GM21367 (cell line): Measurements from ENCODE around the gene DIAPH2.
"Not testable (repeated sequence)": the region's sequence is repeated elsewhere in the genome, so short reads cannot be mapped to it uniquely, and the experiment has no call there.

Experiments used
- ATAC-seq: cut with Tn5 transposase; IDR thresholded peaks from one replicate; pipeline ENCODE4 v1.9.1; 2021; ENCODE audit not compliant: unreplicated experiment

Gene DIAPH2

GRCh38 chrX:96684339-96685209 lies at the start of gene DIAPH2:
DIAPH2 (plus strand) TSS chrX:96684842.
- peak; percentile 86 for ATAC-seq

DNA sequence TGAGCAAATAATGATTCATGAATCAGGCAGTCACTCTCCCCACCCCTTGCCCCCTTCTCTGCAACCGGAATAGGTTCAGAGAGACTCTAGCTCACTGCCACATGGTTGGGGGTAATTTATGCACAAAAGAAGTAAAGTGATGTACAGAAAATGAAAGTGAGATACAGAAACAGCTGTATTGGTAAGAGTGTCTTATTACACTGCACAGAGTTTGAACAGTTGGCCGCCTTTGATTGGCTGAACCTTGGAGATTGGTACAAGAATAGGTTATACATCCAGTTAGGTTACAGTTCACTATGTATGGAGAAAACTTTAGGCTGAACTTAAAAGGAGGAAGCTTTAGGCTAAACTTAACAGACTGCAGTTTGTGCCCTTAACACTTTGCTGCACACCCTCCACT lies 34.6 kb upstream of the DIAPH2 start:
- no peak for ATAC-seq

DNA sequence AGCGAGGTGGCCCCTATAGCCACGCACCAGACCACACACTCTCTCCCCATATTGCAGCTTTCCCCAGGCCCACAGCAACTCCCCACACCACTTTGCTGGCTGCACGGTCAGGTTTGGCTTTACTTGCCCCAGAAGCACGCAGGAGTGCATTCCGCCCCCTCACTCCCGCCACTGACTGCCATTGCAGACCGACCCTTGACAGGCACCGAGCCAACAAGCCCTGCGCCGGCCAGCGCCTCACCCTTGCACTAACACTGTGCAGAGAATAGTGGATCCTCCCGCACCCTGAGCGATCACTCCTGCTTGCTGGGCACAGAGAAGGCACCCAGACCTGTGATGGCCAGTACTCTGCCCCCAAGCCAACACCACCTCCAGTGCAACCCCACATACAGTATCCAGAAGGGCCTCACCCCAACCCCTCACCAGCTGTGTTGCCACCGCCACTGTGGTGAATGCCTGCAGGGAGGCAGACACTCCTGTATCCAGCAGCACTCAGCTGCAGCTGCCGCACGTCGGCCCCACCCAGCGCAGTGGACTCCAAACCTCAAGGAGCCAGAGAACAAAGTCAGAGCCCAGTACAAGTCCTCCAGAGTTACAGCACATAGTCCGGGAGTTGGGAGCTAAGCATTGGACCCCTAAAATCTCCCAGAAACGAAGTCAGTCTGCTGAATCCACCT lies 28.6 kb upstream of the DIAPH2 start:
- no peak for ATAC-seq

- ATAC-seq = no peak
Observed at GRCh38 chrX:96682516-96682915, 2.1 kb upstream of the DIAPH2 start.

DNA sequence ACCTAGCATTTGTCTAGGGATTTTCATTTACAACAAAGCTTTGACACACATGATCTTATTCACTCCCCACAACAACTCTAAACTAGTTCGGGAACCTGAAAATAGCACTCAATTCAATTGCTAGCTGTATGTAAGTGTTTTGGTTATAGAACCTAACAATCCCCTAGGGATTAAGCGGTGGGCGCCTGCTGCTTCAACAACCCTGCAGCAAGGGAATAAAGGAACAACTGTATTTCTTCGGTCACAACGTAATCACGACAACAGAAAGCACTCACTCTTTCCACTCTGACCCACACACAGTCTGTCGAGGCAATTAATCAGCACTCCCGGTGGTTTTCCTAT lies 674 bp upstream of the DIAPH2 start:
- no peak for ATAC-seq

DNA sequence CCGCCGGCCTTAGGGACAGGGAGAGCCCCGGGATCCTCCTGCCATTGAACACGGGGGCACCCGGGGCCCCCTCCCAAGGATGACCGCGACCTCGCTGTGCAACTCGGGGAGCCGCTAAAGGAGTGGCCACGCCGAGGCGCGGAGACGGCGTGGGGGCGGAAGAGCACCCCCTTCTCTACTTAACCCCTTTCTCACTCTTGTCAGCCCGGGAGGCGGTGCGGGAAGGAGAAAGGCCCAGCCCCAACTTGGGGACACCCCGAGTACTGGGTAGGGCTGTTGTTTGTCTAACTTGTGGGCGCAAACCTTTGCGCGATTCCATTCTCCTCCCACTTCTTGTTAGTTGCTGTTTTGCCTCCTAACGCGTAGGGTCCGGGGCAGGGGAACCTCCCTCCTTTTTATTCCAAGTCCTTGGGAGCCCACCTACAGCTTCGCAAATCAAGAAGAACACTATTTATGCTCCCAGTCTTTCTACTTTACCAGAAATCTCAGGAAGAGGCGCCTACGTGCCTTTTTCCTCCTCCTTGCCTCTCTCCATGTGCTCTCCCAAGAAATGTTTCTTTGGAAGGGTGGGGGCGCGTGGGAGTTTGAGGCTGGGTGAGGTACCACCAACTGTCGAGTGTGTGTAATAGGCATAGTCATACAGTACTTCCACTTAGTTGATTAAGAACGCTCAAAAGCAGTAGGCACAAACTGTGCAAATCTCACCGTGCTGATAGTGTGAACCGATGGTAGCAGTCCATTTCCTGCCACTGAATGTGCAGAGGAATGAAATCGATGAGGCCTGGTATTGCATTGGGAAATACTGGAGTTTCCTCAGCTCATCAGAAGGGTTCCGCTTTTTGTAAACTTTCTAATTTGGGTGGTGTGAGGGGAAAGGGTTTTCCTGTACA lies 813 bp downstream of the DIAPH2 start:
- ATAC-seq = peak; percentile 21

DNA sequence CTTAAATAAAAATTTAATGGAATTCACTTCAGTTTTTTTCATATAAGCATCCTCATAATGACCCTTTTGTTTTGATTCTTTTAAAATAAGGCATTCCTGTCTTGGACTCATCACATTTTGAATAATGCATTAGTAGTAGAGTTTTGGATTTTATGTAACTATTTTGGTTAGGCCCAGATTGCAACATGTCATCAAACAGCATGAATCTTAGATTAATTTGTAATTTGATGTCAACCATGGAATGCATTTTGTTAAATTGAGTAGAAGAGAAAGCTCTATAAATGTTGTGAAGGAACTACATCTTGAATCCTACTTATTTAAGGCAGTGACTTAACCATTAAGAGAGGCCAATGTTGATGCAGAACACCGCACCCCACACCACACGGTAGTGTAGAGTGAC lies 3.1 kb downstream of the DIAPH2 start:
- ATAC-seq = no peak

- no peak for ATAC-seq
Observed at GRCh38 chrX:96688789-96689188, 4.1 kb downstream of the DIAPH2 start.

- ATAC-seq = no peak
Observed at GRCh38 chrX:96689991-96690390, 5.3 kb downstream of the DIAPH2 start.

DNA sequence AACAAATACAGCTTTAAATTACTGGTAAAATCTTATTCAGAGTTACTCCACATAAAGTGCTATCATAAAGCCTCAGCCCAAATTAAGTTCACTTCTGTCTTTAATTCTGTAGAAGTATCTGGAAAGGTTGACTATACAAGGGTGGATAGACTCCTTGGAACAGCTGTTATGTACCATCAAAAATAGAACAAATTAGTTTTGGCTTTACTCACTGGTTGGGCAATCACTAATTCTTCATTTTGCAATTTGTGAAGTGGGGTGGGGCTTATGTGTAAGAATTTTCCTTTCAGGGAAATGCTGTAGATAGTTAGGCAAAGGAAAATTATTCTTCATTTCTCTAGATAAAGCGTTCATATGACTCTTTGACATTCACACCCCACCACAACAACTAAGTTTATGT lies 7.8 kb downstream of the DIAPH2 start:
- no peak for ATAC-seq

DNA sequence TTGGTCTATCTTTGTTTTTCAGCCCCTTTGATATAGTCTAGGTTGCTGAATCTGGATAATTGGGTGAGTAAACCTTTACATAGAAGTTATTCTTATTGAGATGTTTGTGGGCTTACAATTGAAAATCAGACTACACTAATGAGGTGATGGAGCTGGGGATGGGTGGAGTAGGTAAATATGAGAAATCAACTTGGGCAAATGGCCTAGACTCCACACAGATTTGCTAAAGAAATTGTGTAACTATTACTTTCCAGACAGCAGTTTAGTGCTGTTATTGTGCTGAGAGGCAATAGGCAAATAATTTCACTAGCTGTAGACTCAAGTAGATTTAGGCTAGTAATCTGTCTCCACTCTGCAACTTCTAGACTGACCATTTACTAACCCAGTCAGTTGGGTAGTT lies 8.2 kb downstream of the DIAPH2 start:
- no peak for ATAC-seq

- no peak for ATAC-seq
Observed at GRCh38 chrX:96693407-96693806, 8.8 kb downstream of the DIAPH2 start.

DNA sequence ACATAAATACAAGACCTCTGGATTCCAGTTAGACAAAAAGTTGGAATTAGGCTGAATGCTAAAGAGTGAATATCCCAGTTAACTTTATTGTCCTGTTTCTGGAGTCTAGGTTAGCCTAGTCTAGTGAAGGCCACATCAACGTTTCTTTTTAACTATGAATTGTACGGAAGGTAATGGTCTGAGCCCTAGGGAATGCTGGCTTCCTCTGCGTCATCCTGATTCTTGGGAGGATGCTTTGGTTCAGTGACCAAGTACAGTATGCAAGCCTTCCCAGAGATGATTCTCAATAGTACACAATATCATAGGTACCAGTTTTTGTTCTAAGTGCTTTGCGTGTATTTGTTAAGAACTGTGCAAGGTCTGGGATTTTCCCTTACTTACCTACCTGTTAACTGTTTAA lies 11.8 kb downstream of the DIAPH2 start:
- no peak for ATAC-seq

GRCh38 chrX:96700625-96701024 lies 16.0 kb downstream of the DIAPH2 start:
- no peak for ATAC-seq

DNA sequence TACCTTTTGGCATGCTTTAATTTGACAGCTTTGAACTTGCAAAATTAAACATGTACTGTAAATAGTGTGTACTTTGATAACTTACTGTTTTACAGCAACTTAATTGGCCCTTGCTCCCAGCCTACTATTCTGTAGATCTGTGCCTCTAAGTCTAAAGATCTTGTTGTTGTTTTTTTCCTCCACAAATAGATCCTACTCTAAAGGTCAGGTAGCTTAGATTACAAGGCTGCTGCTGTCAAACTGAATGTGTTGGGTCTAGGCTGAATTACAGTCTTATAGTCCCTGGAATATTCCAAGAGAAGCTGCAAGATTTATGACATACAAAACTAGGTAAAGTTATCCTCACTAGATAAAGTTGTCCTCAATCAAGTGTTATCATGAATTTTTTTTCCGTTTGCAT lies 18.7 kb downstream of the DIAPH2 start:
- no peak for ATAC-seq

DNA sequence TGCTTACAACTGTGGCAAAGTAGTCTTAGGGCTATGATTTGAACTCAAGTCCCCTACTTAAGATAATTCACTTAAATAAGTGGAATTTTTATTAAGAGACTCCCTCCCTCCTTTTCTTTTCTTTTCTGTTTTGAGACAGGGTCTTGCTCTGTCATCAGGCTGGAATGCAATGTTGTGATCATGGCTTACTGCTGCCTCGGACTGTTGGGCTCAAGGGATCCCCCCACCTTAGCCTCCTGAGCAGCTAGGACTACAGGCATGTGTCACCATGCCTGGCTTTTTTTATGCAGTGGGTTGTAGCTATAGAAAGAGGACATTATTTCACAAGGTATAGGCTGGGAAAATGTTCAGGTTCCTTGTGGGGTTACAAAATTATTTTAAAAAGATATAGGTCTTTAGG lies 19.2 kb downstream of the DIAPH2 start:
- ATAC-seq = no peak

DNA sequence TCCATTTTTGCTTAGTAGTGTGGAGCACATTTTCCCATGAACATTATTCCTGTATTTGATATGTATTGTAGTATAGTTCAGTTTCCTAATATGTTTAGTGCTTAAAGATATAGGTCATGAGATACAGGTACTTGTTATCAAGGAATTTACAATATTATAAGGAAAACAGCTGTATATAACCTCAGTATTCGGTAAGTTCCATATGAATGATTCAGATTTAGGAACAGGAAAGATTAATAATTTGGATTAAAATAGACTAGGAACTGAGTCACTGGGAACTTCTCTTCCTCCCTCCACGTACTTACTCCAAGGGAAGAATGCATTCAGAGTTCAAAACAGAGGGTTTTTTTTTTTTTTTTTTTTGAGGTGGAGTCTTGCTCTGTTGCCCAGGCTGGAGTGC lies 20.0 kb downstream of the DIAPH2 start:
- no peak for ATAC-seq

DNA sequence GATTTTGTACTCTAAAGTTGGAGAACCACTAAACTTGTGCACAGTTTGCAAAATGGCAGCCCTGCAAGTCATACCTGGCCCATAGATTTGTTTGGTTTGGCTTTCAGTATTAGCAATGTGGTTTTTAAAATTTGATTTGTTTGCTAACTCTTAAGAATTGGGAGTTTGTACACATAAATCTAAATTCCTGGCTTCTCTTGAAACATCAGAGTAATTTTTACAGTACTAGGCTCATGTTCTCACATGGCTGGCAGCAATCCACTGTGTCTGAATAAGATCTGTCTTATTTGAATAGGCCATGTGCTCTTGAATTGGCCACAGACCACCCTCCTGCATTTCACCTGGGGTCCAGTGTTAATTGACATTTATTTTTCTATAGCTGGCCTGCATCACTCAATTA lies 21.3 kb downstream of the DIAPH2 start:
- ATAC-seq = no peak

DNA sequence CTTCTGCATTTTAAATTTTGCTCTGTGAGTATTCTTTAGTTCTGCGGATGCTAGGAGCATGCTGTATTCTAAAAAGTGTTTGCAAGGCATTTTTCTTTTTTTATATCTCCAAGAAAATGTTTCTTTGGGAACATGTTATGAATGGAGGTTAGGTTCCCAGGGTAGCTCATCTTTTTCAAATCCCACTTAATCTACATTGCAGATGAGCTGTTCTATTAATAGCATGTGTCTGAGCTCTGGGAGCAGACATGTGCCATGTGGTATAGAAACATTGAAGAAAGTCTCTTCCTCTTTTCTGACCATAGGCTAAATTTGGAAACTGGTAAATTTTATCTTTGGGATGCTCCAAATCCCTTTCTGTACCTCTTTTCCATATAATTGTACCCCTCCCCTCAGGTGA lies 23.2 kb downstream of the DIAPH2 start:
- no peak for ATAC-seq

DNA sequence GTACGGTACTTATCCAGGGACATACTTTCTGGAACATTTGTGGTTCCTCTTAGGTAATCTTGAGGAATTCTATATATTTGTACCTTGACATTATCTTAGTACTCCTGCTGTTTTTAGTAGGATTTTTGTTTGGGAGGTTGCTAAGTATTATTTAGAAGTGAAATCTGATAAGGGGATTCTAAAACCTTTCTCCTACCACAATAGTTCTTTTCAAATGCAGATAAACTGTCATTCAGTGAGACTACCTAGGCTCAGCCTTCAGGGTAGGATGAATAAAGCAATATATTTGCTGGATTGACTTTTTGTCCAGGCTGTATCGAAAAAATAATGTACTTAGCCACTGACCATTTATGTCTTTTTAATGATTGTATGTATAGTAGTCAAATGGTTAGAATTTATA lies 25.4 kb downstream of the DIAPH2 start:
- ATAC-seq = no peak

- no peak for ATAC-seq
Observed at GRCh38 chrX:96713303-96713702, 28.7 kb downstream of the DIAPH2 start.

DNA sequence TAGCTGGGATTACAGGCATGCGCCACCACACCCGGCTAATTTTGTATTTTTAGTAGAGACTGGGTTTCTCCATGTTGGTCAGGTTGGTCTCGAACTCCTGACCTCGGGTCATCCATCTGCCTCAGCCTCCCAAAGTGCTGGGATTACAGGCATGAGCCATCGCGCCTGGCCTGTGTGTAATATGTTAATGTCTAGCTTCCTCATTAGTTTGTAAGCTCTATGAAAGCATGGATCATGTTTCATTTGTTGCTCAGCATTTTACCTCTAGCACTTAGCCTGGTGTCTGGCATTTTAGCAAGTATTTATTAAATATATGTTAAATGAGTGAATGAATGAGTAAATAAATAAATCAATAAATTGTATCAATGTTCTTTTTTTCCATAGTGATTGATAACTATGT lies 29.8 kb downstream of the DIAPH2 start:
- not testable (repeated sequence) for ATAC-seq
